ENCODE measurements around the gene PROS1.
"Not testable (repeated sequence)": the region's sequence is repeated elsewhere in the genome, so short reads cannot be mapped to it uniquely, and the experiment has no call there.

DNA sequence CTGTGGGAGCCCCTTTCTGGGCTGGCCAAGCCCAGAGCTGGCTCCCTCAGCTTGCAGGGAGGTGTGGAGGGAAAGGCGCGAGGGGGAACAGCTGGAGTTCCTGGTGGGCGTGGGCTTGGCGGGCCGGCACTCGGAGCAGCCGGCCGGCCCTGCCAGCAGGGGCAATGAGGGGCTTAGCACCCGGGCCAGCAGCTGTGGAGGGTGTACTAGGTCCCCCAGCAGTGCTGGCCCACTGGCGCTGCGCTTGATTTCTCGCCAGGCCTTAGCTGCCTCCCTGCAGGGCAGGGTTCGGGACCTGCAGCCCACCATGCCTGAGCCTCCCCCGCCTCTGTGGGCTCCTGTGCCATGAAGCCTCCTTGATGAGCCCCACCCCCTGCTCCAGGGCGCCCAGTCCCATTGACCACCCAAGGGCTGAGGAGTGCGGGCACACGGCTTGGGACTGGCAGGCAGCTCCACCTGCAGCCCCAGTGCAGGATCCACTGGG, 56.1 kb downstream of the PROS1 start:
- TF ChIP-seq POLR2A (IDR thresholded peaks at IDR 0.05; ENCODE audit: control extremely low read depth in 1 of 2, low read depth in 2 of 2, low read length in 2 of 2); HDAC6 (IDR thresholded peaks at IDR 0.05; ENCODE audit: low read depth, low read length); JUND (IDR thresholded peaks at IDR 0.05; ENCODE audit: low read length); TCF12 (IDR thresholded peaks at IDR 0.05; ENCODE audit: low read depth, low read length); EP300 (IDR thresholded peaks at IDR 0.05; ENCODE audit: borderline replicate concordance in 1 of 2, low read depth in 2 of 2, low read length in 2 of 2); EZH2 (IDR thresholded peaks at IDR 0.05; ENCODE audit: low read depth, low read length, severe bottlenecking); SP4 (IDR thresholded peaks at IDR 0.05; ENCODE audit: low read length); CREB1 (IDR thresholded peaks at IDR 0.05); ZNF274 (IDR thresholded peaks at IDR 0.05; ENCODE audit: borderline replicate concordance, extremely low read depth, low read length); RAD21 (IDR thresholded peaks at IDR 0.05 in 1 of 2, conservative IDR thresholded peaks at IDR 0.05 in 1 of 2; ENCODE audit: low read depth in 2 of 2, low read length in 2 of 2): not testable (repeated sequence)
- TF ChIP-seq, protein P1, sequence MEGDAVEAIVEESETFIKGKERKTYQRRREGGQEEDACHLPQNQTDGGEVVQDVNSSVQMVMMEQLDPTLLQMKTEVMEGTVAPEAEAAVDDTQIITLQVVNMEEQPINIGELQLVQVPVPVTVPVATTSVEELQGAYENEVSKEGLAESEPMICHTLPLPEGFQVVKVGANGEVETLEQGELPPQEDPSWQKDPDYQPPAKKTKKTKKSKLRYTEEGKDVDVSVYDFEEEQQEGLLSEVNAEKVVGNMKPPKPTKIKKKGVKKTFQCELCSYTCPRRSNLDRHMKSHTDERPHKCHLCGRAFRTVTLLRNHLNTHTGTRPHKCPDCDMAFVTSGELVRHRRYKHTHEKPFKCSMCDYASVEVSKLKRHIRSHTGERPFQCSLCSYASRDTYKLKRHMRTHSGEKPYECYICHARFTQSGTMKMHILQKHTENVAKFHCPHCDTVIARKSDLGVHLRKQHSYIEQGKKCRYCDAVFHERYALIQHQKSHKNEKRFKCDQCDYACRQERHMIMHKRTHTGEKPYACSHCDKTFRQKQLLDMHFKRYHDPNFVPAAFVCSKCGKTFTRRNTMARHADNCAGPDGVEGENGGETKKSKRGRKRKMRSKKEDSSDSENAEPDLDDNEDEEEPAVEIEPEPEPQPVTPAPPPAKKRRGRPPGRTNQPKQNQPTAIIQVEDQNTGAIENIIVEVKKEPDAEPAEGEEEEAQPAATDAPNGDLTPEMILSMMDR (IDR thresholded peaks at IDR 0.05; ENCODE audit: control extremely low read depth in 1 of 3, insufficient read depth in 1 of 3, low read depth in 1 of 3, low read length in 3 of 3) = not testable (repeated sequence)
